ENCODE measurements around the gene PSMB9.

DNA sequence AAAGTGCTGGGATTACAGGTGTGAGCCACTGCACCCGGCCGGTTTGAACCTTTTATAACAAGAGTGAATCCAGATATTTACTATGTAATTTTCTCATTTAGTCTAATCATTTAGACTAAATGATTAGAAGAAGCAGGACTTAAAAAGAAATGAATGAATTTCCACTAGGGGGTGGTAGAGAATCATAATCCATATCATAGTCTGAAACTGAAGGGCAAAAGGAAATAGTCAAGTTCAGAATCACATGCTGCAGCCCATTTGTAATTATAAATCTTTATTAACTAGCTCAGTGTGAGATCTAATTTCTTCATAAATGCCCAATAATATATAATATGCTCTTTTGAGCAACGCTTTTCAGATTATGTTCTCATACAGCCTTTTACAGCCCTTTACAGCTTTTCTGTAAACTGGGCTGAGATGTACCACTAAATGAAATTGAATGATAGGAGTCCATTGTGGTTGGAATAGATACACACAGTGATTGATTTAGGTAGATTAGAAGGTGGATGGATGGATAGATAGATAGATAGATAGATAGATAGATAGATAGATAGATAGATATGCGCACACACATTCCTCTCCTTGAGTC is 31.8 kb downstream of the PSMB9 start:
- TF ChIP-seq, protein P1, sequence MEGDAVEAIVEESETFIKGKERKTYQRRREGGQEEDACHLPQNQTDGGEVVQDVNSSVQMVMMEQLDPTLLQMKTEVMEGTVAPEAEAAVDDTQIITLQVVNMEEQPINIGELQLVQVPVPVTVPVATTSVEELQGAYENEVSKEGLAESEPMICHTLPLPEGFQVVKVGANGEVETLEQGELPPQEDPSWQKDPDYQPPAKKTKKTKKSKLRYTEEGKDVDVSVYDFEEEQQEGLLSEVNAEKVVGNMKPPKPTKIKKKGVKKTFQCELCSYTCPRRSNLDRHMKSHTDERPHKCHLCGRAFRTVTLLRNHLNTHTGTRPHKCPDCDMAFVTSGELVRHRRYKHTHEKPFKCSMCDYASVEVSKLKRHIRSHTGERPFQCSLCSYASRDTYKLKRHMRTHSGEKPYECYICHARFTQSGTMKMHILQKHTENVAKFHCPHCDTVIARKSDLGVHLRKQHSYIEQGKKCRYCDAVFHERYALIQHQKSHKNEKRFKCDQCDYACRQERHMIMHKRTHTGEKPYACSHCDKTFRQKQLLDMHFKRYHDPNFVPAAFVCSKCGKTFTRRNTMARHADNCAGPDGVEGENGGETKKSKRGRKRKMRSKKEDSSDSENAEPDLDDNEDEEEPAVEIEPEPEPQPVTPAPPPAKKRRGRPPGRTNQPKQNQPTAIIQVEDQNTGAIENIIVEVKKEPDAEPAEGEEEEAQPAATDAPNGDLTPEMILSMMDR (IDR thresholded peaks at IDR 0.05; ENCODE audit: insufficient read depth, low read length) = no peak
- TF ChIP-seq GABPA (IDR thresholded peaks at IDR 0.05; ENCODE audit: low read depth) (no peak), POLR2AphosphoS5 (IDR thresholded peaks at IDR 0.05; ENCODE audit: low read depth) (no peak)
- TF ChIP-seq, protein P2, sequence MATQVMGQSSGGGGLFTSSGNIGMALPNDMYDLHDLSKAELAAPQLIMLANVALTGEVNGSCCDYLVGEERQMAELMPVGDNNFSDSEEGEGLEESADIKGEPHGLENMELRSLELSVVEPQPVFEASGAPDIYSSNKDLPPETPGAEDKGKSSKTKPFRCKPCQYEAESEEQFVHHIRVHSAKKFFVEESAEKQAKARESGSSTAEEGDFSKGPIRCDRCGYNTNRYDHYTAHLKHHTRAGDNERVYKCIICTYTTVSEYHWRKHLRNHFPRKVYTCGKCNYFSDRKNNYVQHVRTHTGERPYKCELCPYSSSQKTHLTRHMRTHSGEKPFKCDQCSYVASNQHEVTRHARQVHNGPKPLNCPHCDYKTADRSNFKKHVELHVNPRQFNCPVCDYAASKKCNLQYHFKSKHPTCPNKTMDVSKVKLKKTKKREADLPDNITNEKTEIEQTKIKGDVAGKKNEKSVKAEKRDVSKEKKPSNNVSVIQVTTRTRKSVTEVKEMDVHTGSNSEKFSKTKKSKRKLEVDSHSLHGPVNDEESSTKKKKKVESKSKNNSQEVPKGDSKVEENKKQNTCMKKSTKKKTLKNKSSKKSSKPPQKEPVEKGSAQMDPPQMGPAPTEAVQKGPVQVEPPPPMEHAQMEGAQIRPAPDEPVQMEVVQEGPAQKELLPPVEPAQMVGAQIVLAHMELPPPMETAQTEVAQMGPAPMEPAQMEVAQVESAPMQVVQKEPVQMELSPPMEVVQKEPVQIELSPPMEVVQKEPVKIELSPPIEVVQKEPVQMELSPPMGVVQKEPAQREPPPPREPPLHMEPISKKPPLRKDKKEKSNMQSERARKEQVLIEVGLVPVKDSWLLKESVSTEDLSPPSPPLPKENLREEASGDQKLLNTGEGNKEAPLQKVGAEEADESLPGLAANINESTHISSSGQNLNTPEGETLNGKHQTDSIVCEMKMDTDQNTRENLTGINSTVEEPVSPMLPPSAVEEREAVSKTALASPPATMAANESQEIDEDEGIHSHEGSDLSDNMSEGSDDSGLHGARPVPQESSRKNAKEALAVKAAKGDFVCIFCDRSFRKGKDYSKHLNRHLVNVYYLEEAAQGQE (IDR thresholded peaks at IDR 0.05; ENCODE audit: insufficient replicate concordance, low read depth) = no peak
